HCT116 (cell line): ENCODE data around the gene HFM1.

Experiments used
- EZH2 ChIP-seq: fragments of 200-600 bp; sonication (generic); IDR thresholded peaks from 2 replicates; pipeline ENCODE4 v1.6.1; 2017; ENCODE audit warnings: antibody characterized with exemption, mixed run types
- FOSL1 ChIP-seq: IDR thresholded peaks from 2 replicates; pipeline ENCODE4 v1.6.1; 2012; ENCODE audit warnings: low read depth
- POLR2A ChIP-seq: IDR thresholded peaks from 2 replicates; pipeline ENCODE4 v1.7.0; 2011; ENCODE audit warnings: borderline replicate concordance; ENCODE audit not compliant: insufficient read depth, insufficient read length; ENCODE audit errors: extremely low read depth
- POLR2AphosphoS5 ChIP-seq: IDR thresholded peaks from 2 replicates; pipeline ENCODE4 v1.6.1; 2011; ENCODE audit warnings: mild to moderate bottlenecking, low read depth, low read length, moderate library complexity
- SP1 ChIP-seq: IDR thresholded peaks from 2 replicates; pipeline ENCODE4 v1.6.1; 2012; ENCODE audit warnings: low read depth
- TF ChIP-seq, protein P1 (sequence below), 3 experiments: fragments of 200-600 bp in 1 of 3; sonication (generic) in 1 of 3; IDR thresholded peaks in 2 of 3; conservative IDR thresholded peaks in 1 of 3; 2 replicates each; pipeline ENCODE4 v1.5.1; 2012 to 2017; ENCODE audit warnings: low read depth in 2 of 3, low read length in 2 of 3, antibody characterized with exemption in 1 of 3, borderline replicate concordance in 1 of 3, control low read depth in 1 of 3, mild to moderate bottlenecking in 1 of 3, mixed read lengths in 1 of 3, mixed run types in 1 of 3, moderate library complexity in 1 of 3; ENCODE audit not compliant: insufficient read depth in 1 of 3
- TF ChIP-seq, protein P2 (sequence below): IDR thresholded peaks from 2 replicates; pipeline ENCODE4 v1.6.1; 2012
- TF ChIP-seq, protein P3 (sequence below): IDR thresholded peaks from 2 replicates; pipeline ENCODE4 v1.6.1; 2012; ENCODE audit warnings: low read depth

DNA sequence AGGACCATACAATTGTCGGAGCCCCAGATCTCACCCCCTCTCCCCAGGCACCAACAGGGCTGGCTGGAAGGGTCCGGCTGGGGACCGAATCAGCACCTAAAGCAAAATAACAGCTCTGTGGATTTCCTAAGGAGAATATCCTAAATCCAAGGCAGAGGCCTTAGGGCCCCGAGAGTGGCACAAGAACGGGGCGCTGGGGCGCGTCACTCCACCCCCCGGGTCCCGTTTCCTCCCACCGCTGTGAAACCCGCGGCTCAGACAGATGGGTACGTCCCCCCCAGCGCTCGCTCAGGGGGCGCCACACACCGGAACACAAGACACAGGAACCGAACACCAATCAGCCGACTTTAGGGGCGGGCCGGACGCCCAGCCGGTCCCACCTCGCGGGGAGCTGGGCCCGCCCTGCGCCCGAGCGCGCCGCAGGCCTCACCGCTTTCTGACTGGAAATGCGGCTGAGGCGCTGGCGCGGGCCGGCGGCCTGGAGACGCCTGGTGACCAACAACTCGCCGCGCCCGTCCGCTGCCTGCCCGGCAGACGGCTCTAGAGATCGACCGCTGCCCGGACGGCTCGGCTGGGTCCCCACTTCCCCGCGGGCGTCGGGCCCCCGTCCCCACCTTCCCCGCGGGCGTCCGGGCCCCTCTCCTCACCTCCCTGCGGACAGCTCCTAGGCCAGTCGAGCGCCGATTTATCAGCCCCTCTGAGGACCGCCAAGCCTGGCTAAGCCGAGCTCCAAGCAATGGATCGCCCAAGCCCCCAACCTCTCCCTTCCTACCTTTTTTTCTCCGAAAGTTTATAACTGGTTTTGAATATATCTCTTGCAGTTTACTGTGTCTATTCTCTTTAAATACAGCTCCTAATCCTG is at the start of gene HFM1:
- TF ChIP-seq POLR2AphosphoS5: peak; percentile 58; the same call in 1 of the 2 replicates
- no peak for TF ChIP-seq EZH2
- TF ChIP-seq POLR2A: no peak
- TF ChIP-seq FOSL1: no peak
- TF ChIP-seq, protein P1, sequence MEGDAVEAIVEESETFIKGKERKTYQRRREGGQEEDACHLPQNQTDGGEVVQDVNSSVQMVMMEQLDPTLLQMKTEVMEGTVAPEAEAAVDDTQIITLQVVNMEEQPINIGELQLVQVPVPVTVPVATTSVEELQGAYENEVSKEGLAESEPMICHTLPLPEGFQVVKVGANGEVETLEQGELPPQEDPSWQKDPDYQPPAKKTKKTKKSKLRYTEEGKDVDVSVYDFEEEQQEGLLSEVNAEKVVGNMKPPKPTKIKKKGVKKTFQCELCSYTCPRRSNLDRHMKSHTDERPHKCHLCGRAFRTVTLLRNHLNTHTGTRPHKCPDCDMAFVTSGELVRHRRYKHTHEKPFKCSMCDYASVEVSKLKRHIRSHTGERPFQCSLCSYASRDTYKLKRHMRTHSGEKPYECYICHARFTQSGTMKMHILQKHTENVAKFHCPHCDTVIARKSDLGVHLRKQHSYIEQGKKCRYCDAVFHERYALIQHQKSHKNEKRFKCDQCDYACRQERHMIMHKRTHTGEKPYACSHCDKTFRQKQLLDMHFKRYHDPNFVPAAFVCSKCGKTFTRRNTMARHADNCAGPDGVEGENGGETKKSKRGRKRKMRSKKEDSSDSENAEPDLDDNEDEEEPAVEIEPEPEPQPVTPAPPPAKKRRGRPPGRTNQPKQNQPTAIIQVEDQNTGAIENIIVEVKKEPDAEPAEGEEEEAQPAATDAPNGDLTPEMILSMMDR (IDR thresholded peaks at IDR 0.05 in 2 of 3, conservative IDR thresholded peaks at IDR 0.05 in 1 of 3; ENCODE audit: borderline replicate concordance in 1 of 3, insufficient read depth in 1 of 3, low read depth in 2 of 3, low read length in 2 of 3): no peak
- TF ChIP-seq, protein P2, sequence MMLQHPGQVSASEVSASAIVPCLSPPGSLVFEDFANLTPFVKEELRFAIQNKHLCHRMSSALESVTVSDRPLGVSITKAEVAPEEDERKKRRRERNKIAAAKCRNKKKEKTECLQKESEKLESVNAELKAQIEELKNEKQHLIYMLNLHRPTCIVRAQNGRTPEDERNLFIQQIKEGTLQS: no peak
- TF ChIP-seq, protein P3, sequence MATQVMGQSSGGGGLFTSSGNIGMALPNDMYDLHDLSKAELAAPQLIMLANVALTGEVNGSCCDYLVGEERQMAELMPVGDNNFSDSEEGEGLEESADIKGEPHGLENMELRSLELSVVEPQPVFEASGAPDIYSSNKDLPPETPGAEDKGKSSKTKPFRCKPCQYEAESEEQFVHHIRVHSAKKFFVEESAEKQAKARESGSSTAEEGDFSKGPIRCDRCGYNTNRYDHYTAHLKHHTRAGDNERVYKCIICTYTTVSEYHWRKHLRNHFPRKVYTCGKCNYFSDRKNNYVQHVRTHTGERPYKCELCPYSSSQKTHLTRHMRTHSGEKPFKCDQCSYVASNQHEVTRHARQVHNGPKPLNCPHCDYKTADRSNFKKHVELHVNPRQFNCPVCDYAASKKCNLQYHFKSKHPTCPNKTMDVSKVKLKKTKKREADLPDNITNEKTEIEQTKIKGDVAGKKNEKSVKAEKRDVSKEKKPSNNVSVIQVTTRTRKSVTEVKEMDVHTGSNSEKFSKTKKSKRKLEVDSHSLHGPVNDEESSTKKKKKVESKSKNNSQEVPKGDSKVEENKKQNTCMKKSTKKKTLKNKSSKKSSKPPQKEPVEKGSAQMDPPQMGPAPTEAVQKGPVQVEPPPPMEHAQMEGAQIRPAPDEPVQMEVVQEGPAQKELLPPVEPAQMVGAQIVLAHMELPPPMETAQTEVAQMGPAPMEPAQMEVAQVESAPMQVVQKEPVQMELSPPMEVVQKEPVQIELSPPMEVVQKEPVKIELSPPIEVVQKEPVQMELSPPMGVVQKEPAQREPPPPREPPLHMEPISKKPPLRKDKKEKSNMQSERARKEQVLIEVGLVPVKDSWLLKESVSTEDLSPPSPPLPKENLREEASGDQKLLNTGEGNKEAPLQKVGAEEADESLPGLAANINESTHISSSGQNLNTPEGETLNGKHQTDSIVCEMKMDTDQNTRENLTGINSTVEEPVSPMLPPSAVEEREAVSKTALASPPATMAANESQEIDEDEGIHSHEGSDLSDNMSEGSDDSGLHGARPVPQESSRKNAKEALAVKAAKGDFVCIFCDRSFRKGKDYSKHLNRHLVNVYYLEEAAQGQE: peak; percentile 19
- TF ChIP-seq SP1: no peak
